ENCODE results near the gene BTBD9.

DNA sequence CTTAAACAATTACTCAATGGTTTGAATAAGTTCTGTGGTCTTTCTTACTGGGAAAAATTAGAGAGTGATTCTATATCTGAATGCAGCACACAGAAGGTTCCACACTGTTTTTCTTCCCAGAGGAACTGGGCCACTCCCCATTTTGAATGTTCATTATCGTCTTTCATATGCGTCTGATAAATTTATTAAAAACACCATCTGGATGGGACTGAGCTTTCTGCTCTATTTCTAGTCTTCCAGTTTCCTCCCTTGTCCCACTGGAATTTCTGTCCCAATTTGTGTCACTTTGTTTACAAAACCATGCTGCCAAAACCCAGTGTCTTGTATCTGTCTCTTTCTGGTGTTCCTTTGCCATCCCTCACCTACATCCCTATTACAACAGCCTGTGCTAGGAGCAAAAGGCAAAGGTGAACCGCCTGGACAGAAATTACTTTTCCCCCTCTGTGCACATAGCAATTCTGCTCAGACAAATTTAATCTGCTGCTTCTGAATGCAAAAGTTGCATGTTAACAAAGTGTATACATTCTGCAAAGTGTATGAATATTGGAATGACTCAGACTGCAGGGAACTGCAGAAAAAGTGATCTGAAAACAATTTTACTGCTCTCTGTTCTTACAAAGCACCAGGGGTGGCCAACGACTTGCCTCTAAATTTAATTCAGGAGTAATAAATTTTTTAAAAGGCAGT, 333.6 kb downstream of the BTBD9 start:
- TF ChIP-seq, protein P1, sequence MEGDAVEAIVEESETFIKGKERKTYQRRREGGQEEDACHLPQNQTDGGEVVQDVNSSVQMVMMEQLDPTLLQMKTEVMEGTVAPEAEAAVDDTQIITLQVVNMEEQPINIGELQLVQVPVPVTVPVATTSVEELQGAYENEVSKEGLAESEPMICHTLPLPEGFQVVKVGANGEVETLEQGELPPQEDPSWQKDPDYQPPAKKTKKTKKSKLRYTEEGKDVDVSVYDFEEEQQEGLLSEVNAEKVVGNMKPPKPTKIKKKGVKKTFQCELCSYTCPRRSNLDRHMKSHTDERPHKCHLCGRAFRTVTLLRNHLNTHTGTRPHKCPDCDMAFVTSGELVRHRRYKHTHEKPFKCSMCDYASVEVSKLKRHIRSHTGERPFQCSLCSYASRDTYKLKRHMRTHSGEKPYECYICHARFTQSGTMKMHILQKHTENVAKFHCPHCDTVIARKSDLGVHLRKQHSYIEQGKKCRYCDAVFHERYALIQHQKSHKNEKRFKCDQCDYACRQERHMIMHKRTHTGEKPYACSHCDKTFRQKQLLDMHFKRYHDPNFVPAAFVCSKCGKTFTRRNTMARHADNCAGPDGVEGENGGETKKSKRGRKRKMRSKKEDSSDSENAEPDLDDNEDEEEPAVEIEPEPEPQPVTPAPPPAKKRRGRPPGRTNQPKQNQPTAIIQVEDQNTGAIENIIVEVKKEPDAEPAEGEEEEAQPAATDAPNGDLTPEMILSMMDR (IDR thresholded peaks at IDR 0.05 in 8 of 11, conservative IDR thresholded peaks at IDR 0.05 in 3 of 11), result no peak
- no peak for TF ChIP-seq POLR2A (IDR thresholded peaks at IDR 0.05)
